GM21381 (cell line): ENCODE data around the gene CHRNB2.

ENCODE experiments used
- ATAC-seq: cut with Tn5 transposase; IDR thresholded peaks from one replicate; pipeline ENCODE4 v1.9.1; 2021; ENCODE audit warnings: mild to moderate bottlenecking, moderate library complexity; ENCODE audit not compliant: unreplicated experiment

The CHRNB2 gene

GRCh38 chr1:154552036-154552435 is 15.5 kb upstream of the CHRNB2 start:
- no peak for ATAC-seq

GRCh38 chr1:154553056-154554030 is 14.2 kb upstream of the CHRNB2 start:
- no peak for ATAC-seq

- no peak for ATAC-seq
Measured at GRCh38 chr1:154556422-154556821, 11.2 kb upstream of the CHRNB2 start.

- ATAC-seq: no peak
Measured at GRCh38 chr1:154557248-154557938, 10.2 kb upstream of the CHRNB2 start.

GRCh38 chr1:154557939-154558719 is 9.4 kb upstream of the CHRNB2 start, which contains the start of gene UBE2Q1:
UBE2Q1 (minus strand) TSS chr1:154558662; CDS start chr1:154558553, 109 bp downstream.
- peak; percentile 12 for ATAC-seq

- ATAC-seq: peak; percentile 83
Measured at GRCh38 chr1:154558720-154559465, 8.7 kb upstream of the CHRNB2 start.

- ATAC-seq: peak; percentile 44
Measured at GRCh38 chr1:154559466-154560044, 8.0 kb upstream of the CHRNB2 start.

- no peak for ATAC-seq
Measured at GRCh38 chr1:154565876-154566275, 1.7 kb upstream of the CHRNB2 start.

GRCh38 chr1:154568157-154568815 is 708 bp downstream of the CHRNB2 start:
- no peak for ATAC-seq

- ATAC-seq: no peak
Measured at GRCh38 chr1:154571244-154571963, 3.8 kb downstream of the CHRNB2 start.

- ATAC-seq: no peak
Measured at GRCh38 chr1:154571964-154572288, 4.3 kb downstream of the CHRNB2 start.

GRCh38 chr1:154572468-154573167 is 5.0 kb downstream of the CHRNB2 start:
- no peak for ATAC-seq

GRCh38 chr1:154573168-154573510 is 5.6 kb downstream of the CHRNB2 start:
- no peak for ATAC-seq

- no peak for ATAC-seq
Measured at GRCh38 chr1:154574716-154575115, 7.1 kb downstream of the CHRNB2 start.

GRCh38 chr1:154575147-154575927 is 7.8 kb downstream of the CHRNB2 start:
- ATAC-seq: no peak

GRCh38 chr1:154575951-154576566 is 8.5 kb downstream of the CHRNB2 start:
- no peak for ATAC-seq

- ATAC-seq: no peak
Measured at GRCh38 chr1:154577346-154578057, 9.9 kb downstream of the CHRNB2 start.
